ENCODE results near the gene TNFAIP8.

Gene TNFAIP8

DNA sequence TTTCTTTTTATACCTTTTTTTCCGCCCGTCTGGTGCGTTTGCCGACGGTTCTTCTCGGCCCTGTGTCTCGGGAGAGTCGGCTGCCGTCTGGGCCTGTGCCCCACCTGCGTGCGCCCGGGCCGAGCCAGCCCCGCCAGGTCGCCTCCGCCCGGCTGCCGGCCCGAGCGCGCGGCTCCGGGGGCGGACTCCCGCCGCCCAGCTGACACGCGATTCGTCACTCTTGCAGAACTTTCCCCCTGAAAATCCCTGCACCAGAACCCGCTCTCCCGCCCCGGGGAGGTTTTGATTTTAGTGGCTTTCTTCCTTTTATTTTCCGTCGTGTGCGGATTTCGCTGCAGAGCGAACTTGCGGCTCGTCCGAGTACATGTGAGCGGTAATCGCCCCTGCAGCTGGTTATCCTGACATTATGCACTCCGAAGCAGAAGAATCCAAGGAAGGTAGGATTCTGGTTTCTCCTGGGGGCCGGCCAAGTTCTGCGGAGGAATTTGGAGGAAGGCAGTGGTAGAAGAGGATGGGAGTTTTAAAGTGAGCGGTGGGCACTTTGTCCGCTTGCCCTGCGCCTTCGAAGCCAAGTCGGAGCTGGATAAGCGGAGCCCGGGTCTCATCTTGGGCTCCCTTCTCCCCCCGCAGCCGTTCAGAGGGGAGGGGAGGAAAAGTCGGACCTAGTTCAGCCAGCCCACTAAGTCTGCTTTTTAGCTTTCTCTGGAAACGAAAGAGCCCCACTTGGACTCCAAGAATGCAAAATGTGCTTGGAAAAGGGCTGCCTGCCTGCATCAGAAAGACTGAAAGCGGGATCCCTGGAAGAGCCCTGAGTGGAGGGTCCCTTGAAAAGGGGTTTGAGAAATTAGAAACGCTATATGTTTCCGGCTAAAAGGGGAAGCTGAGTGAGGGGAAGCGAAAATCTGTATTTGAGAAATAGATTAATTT, at the start of gene TNFAIP8:
Gene TNFAIP8, plus strand, starts transcription at position 335 of the 927 bp plus-strand sequence. Its CDS starts 72 bp downstream, at position 407.
- no peak for DNase-seq

DNA sequence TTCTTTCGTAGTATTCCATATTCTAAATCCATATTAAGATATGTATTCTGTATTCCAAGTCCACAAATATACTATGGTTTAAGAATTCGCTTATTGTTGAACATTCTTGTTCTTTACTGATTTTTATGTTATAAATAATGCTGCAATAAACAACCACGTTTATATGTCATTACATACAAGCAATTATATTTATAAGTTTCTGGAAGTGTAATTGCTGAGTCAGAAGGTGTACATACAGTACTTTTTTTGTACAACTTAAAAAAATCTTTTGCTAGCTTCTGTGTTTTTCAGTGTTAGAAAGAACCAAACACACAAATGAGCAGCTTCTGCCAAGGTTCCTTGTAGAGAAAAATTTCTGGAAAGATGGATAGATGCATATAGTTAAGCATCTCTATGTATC, 48.6 kb upstream of the TNFAIP8 start:
- DNase-seq = no peak

DNA sequence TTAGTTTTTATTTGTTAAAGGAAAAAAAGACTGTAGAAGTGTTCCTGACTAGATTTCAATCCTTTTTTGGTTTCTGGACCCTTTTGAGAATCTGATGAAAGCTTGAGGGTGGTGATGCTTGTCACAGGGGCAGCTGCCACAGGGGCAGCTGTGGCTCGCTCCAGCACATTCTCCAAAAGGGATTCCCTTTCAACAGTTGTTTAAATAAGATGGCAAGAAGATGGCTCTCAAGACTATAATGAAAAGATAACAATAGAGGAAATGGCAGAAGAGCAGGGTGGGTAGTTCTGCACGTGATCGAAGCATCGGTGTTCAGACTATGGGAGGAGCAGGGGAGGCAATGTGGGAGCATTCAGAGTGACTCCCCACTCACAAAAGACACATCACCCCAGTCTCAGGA, 46.5 kb upstream of the TNFAIP8 start:
- no peak for DNase-seq

DNA sequence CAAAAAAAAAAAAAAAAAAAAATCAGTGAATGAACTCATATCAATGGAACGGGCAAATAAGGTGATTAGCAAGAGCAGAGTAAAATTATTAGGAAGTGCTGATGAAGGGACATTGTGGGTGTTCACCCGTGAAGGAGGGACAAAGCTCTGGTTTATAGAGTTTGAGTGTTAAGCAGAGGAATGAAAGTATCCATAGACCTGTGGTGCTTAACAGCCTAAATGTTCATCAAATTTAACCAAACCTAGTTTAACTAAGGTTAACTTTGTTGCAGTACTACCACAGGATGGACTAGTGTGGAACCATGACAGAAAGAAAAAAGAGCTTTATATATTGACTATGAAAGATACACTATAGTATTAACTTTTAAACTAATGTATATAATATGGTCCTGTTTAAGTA, 44.1 kb upstream of the TNFAIP8 start:
- no peak for DNase-seq

DNA sequence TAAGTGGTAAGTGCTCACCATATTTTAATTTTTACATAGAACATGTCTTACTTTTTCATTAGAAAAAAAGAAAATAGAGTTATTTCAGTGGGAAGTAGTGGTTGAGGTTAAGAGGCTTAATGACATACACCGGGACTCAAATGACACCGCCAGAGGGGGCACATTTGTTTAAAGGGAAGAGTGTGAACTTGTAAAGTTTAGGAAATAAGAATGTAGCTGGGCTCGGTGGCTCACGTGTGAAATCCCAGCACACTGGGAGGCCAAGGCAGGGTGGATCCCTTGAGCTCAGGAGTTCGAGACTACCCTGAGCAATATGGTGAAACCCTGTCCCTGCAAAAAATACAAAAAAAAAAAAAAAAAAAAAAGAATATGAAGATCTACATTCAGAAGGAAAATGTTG, 43.4 kb upstream of the TNFAIP8 start:
- no peak for DNase-seq

DNA sequence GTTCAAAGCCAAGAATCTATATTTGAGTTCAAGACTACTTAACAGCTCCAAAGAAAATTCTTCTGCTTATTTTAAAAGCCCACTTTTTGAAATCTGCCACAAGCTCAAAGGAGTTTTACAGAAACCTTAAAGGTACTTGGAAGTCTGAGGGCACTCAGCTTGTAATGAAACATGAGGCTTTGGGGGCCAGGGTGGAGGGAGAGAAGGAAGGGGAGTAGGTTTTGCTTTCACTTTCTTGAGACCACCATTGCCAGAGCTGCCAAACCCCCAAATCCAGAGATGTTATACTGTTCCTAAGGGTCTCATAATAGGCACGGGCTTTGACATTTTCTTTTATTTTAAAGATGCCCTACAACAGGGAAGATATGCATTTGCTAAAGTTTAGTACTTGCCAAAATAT, 42.6 kb upstream of the TNFAIP8 start:
- no peak for DNase-seq

DNA sequence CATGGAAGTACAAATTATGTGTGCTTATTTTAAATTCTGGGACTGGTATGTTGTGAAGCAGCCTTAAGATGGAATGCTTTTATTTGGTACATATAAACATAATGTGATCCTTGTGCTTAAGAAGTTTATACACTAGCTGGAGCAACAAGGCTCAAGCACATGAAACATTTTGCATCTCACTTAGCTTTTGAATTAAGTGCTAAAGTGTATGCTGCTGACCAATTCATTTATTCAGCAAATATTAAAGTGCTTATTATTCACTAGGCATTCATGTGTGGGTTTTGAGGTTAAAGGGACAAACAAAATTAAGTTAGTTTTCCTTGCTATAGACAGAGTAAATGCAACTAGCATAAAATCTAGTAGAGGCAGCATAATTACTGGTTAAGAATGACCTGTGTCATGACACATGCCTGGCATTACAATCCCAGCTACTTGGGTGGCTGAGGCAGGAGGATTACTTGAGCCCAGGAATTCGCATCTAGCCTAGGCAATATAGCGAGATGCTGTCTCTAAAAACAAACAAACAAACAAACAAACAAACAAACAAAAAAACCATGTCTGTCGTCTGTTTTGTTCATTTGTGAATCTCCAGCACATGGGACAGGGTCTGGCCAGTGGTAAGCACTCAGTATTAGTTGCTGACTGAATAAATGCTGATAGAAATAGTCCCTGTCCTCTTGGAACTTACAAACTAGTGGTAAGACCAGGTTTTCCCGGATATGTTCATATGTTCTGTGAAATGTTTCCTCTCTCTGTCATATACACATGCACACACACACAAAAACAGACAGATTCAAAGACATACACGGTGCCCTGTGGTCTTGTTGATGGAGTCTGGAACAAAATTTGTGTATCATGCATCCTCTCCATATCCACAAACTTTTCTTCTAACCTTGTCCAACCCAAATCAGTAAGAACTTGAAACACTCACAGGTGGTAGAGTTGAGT, 41.9 kb upstream of the TNFAIP8 start:
- DNase-seq = no peak

DNA sequence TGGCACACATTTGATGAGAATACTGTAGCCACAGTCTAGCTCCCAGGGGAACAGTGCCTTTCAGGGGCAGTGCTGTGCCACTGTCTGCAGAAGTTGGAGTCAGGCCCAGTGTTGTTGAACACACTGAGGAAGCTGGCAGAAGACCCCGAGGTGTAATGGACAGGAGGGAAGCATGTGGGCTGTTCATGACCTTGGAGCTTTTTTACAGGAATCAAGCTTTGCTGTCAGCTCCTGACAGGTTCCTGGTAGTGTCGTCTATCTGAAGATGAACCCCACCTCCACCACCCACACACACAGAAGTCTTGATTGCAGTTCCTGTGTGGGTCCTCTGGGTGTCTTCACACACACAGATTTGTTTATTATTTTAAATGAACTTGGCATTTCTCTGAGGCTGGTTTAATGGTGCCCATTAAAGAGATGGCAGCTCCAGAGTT, 40.3 kb upstream of the TNFAIP8 start:
- DNase-seq = peak; percentile 59

DNA sequence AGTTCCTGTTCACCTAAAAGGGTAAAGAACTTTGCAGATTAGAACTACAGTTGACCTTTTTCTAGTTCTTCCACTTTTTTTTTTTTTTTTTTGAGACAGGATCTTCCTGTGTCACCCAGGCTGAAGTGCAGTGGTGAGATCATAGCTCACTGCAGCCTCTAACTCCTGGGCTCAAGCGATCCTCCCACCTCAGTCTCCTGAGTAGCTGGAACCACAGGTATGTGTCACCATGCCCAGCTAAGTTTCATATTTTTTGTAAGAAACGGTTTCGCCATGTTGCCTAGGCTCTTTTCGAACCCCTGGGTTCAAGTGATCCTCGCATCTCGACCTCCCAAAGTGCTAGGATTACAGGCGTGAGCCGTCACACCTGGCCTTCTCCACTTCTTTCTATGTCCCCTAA, 39.7 kb upstream of the TNFAIP8 start:
- DNase-seq = no peak

DNA sequence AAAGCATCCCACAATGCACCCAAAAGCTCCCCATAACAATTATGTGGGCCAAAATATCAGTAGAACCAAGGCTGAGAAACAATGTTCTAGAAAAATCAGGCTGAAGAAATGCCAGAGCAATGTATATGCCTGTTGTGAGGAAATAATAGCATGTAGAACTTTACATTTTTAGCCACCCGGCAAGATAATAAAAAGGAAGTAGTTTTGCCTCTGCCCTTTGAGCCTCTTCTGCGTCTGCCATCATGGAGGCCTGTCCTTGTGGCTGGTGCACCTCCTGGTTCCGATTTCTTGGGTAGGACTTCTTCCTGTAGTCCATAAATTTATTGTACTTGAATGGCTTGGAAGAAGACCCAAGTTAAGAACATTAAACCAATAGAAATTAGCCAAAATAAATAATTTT, 38.9 kb upstream of the TNFAIP8 start:
- no peak for DNase-seq

DNA sequence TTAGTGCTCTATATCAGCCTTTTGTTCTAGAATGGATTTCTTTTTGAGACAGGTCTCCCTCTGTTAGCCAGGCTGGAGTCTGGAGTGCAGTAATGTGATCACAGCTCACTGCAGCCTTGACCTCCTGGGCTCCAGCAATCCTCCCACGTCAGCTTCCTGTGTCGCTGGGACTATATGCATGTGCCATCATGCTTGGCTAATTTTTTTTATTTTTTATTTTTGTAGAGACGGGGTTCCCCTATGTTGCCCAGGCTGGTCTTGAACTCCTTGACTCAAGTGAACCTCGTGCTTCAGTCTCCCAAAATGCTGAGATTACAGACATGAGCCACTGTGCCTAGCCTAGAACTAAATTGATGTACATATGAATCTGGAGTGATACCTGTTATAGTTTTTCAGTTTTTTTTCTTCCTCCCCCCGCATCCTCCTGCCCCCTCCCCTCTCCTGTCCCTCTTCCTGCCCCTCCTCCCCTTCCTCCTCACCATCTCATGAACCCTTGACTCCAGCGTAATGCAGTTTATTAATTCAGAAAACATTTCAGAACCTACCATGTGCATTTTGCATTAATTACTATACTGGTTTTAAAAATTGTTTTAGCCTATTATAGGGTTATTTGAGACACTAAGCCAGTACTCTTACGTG, 37.4 kb upstream of the TNFAIP8 start:
- DNase-seq = no peak

DNA sequence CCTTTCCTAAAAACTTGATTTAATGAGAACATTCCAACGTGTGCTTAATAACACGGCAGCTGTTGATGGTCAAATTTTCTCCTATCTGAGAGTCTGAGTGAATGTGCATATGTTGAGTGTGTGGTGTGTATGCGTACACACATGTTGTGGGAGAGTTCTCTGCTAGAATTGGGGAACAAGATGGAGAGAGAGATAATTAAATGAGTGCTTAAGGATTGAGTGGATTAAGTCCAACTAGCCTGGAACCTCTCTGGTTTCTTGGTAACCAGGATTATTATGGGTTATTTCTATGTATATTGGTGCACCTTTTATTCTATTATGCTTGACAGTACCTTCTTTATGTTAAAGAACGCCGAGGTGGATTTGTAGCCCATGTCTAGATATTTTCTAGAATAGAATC, 36.4 kb upstream of the TNFAIP8 start:
- DNase-seq = no peak

DNA sequence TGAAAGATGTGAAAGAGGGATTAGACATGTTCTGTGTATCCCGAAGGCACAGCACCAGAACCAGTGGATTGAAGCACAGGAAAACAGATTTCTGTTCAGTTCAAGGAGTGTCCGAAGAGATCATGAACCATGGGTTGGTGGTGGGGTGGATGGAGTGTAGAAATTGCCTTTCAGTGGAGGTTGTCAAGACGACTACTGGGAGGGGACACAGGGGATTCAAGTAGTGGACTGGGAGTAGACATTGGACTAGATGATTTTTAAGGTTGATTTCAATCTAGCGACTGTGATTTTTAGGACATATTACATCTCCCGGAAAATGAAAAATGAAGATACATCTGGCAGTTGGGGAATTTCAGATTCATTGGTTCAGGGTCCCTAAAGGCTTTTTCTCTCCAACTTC, 35.9 kb upstream of the TNFAIP8 start:
- DNase-seq = no peak

DNA sequence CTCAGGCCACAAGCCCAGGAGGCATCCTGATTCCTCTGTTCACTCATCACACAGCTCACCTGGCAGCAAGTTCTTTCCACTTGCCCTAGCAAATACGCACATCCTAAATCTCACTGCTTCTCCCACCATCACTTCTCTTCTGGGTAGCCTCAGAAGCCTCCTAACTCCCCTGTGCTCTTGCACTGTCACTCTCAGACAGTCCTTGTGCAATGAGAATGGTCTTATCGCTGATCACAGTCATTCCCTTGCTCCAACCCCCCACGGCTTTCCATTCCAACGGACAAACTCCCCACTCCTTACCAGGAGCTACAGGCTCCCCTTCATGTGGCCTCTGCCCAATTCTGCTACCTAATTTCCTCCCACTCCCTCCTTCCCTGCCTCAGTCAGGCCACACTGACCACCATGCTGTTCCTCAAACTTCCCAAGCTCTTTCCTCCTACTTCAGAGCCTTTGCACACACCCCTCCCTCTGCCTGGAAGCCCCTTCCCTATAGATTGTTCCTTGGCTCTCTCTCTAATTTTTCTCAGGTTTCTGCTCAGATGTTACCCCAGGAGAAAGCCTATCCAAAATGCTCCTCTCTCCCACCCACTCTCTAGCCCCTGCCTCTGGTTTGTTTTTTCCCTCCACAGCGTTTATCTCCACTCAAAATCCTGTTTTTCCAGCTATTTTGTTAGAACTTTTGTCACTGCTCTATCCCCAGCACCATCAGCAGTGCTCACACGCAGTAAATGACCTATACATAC, 34.1 kb upstream of the TNFAIP8 start:
- DNase-seq = no peak

DNA sequence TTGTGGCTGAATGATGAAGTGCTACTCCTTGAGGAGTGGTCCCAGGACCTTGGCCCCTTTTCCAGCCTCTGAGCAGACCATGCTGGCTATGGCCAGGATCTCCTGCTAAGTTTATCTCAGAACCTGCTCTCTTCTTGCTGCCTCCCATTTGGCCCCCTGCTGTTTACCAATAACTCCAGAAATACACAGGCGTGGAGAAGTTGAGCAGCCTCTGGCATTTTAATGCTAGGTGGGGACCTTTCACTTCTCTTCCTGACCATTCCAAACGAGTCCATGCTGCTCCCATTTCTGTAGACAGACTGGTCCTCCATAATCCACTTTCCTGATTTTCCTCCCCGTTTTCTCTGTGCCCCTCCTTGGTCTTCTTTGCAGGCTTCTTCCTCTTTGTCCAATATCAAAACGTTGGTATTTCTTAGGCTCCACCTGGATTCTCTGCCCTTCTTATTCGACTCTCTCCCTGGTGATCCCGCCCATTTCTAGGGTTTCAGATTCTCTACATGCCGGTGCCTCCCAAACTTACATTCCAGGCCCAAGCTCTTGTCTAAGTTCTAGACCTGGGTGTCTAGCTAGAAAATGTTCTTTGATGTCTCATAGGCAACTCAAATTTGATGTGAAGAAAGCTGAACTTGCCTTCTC, 33.4 kb upstream of the TNFAIP8 start:
- DNase-seq = no peak

DNA sequence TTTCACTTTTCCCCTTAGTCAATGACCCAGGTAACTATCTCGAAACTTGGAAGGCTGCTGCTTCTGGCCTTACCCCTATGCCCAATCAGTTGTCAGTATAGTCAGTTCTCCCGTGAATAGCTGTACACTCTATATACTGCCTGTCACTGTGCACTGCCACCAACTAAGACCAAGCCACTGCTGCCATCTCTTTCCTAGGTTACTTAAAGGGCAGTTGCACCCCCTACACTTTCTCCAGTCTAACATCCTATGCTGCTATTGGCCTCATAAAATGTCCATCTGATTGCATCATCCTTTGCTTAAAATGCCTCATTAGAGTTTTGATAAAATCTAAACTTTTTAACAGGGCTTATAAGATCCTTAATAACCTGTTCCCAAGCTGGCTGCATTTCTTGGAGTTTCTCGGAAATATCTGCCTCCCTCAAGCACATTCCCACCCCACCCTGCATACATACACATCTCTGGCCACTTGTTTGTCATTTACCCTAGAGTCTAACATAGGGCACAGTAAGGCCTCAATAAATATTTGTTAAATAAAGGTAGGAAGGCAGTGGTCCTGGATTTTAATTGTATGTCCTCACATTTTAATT, 32.8 kb upstream of the TNFAIP8 start:
- DNase-seq = no peak

DNA sequence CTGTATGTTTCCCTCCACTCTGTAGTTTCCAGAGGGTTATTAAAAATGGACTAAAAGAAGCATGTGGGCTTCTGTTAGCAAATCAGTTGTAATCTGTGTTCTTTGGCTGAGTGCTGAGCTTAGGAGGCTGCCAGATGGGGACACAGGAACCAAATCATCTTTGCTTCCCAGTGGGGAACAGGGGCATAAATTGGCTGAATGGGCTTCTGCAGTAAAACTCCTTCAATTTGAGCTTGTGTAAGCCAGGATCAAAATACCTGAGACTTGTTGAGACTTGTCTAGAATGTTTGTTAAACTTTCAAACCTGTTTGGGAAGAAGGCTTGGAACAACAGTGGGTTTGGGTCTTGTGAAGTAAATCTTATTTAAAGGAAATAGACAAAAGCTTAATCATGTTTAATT, 32.2 kb upstream of the TNFAIP8 start:
- DNase-seq = peak; percentile 55

DNA sequence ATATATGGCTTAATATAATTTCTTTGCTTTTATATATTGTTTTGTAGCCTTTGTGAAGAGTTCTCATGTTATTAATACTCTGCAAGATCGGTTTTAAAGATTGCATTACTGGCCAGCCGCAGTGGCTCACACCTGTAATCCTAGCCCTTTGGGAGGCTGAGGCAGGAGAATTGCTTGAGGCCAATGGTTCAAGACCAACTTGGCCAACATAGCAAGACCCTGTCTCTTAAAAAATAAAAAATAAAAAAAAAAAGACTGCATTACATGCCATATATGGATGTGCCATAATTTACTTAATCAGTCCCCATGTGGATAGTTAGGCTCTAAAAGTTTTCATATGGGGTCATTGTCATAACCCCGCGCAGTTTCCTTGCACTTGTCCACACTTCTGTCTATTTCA, 31.0 kb upstream of the TNFAIP8 start:
- DNase-seq = no peak

DNA sequence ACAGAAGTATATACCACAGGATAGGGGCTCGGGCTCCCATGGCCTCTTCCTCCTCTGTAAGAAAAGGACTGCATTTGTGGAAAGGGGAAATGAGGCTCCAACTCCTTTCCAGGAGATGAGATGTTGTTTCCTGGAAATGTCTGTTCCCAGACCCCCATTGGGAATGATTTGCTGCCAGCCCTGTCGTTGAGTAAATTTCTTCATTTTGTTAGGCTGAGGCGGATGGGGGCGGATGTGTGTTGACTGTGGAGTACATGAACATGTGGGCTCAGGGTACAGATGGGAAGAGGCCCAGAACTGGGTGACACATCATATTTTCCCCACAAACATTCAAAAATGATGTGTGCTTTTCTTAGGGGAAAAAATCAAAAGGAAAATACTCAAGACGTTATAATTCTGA, 28.8 kb upstream of the TNFAIP8 start:
- no peak for DNase-seq

DNA sequence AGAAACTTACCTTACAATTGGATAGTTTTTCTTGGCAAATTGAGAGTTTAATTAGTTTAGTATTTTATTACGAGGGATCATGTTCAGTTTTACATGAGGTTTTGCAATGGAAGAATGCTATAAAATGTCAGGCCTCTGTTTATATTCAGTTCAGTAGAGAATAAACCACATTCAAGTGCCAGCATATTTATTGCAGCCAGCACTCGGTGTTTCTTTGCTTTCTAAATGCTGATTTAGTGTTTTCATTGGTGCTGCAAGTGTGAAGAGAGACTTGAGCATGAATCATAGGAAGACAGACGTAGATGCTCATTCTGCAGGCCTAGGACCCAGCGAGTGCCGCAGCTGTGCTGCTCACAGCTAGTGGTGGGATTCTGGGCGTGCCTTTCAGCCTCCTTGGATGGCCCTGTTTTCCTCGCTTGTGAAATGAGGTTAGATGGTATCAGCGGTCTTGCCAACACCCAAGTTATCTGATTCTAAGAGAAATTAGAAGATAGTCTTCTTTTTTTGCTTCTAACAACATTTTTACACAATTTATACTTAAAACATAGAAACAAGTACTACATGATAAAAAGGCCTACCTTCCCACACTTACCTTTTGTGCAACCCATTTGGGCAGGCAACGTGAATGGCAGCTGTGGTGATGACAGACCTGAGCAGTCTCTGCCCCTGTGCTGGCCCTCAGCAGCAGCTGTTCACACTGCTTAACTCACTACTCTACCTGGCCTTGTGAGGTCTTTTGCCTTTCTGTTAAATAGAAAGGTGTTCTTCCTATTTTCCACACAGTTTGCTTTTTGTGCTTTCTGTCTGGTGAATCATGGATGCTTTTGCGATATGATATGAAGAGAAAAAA, 26.8 kb upstream of the TNFAIP8 start:
- no peak for DNase-seq

DNA sequence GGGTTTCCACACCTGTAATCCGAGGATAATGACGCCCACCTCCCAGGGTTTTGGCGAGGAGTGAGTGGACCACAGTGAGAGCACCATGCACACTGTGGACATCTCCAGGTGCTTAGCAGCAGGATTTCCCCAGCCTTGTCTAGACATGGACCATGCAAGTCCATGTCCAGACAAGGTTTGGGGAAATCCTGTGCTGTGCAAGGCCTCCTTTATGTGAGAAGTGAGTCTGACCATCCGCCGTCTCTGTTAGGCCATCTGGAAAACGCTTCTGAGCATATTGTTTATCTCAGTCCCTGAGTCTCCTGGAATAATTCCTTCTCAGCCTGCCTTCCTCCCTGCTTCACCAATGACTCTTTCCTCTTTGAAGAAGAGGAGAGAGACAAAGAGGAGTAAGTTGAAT, 26.2 kb upstream of the TNFAIP8 start:
- no peak for DNase-seq
